ENCODE results near the gene STN1. TPM values are rescaled to one million over a fixed set of nuclear protein-coding genes. Genes with fewer than 3 reads are reported as not detected.

The STN1 gene
- total and polyA plus RNA-seq, 2 of the 8 experiments (the other 6 are each of a cell fraction or from before 2014, with no cell fraction given), result 10.1 to 12.4 TPM

DNA sequence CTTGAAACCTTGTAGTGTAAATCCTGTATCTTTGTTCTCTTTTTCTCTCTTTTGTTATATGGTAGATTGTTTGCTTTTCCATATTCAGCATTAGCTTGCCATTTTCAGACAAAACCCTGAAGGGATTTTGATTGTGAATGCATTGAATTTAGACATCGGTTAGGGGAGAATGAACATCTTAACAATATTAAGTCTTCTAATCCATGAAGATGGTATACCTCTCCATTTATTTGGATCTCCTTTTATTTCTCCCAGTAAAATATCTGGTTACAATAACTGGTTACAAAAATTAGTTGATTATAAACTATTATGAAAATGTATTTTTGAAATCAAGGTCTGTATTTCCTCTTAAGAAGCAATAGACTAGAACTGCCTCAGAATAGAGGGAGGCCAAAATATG lies 36.6 kb upstream of the STN1 start (continued):
- TF ChIP-seq, protein P1, sequence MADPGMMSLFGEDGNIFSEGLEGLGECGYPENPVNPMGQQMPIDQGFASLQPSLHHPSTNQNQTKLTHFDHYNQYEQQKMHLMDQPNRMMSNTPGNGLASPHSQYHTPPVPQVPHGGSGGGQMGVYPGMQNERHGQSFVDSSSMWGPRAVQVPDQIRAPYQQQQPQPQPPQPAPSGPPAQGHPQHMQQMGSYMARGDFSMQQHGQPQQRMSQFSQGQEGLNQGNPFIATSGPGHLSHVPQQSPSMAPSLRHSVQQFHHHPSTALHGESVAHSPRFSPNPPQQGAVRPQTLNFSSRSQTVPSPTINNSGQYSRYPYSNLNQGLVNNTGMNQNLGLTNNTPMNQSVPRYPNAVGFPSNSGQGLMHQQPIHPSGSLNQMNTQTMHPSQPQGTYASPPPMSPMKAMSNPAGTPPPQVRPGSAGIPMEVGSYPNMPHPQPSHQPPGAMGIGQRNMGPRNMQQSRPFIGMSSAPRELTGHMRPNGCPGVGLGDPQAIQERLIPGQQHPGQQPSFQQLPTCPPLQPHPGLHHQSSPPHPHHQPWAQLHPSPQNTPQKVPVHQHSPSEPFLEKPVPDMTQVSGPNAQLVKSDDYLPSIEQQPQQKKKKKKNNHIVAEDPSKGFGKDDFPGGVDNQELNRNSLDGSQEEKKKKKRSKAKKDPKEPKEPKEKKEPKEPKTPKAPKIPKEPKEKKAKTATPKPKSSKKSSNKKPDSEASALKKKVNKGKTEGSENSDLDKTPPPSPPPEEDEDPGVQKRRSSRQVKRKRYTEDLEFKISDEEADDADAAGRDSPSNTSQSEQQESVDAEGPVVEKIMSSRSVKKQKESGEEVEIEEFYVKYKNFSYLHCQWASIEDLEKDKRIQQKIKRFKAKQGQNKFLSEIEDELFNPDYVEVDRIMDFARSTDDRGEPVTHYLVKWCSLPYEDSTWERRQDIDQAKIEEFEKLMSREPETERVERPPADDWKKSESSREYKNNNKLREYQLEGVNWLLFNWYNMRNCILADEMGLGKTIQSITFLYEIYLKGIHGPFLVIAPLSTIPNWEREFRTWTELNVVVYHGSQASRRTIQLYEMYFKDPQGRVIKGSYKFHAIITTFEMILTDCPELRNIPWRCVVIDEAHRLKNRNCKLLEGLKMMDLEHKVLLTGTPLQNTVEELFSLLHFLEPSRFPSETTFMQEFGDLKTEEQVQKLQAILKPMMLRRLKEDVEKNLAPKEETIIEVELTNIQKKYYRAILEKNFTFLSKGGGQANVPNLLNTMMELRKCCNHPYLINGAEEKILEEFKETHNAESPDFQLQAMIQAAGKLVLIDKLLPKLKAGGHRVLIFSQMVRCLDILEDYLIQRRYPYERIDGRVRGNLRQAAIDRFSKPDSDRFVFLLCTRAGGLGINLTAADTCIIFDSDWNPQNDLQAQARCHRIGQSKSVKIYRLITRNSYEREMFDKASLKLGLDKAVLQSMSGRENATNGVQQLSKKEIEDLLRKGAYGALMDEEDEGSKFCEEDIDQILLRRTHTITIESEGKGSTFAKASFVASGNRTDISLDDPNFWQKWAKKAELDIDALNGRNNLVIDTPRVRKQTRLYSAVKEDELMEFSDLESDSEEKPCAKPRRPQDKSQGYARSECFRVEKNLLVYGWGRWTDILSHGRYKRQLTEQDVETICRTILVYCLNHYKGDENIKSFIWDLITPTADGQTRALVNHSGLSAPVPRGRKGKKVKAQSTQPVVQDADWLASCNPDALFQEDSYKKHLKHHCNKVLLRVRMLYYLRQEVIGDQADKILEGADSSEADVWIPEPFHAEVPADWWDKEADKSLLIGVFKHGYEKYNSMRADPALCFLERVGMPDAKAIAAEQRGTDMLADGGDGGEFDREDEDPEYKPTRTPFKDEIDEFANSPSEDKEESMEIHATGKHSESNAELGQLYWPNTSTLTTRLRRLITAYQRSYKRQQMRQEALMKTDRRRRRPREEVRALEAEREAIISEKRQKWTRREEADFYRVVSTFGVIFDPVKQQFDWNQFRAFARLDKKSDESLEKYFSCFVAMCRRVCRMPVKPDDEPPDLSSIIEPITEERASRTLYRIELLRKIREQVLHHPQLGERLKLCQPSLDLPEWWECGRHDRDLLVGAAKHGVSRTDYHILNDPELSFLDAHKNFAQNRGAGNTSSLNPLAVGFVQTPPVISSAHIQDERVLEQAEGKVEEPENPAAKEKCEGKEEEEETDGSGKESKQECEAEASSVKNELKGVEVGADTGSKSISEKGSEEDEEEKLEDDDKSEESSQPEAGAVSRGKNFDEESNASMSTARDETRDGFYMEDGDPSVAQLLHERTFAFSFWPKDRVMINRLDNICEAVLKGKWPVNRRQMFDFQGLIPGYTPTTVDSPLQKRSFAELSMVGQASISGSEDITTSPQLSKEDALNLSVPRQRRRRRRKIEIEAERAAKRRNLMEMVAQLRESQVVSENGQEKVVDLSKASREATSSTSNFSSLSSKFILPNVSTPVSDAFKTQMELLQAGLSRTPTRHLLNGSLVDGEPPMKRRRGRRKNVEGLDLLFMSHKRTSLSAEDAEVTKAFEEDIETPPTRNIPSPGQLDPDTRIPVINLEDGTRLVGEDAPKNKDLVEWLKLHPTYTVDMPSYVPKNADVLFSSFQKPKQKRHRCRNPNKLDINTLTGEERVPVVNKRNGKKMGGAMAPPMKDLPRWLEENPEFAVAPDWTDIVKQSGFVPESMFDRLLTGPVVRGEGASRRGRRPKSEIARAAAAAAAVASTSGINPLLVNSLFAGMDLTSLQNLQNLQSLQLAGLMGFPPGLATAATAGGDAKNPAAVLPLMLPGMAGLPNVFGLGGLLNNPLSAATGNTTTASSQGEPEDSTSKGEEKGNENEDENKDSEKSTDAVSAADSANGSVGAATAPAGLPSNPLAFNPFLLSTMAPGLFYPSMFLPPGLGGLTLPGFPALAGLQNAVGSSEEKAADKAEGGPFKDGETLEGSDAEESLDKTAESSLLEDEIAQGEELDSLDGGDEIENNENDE (IDR thresholded peaks at IDR 0.05; ENCODE audit: insufficient replicate concordance, low read length), result no peak
- no peak for TF ChIP-seq PHF8 (conservative IDR thresholded peaks at IDR 0.05; ENCODE audit: low read depth, low read length)
- TF ChIP-seq, protein P2, sequence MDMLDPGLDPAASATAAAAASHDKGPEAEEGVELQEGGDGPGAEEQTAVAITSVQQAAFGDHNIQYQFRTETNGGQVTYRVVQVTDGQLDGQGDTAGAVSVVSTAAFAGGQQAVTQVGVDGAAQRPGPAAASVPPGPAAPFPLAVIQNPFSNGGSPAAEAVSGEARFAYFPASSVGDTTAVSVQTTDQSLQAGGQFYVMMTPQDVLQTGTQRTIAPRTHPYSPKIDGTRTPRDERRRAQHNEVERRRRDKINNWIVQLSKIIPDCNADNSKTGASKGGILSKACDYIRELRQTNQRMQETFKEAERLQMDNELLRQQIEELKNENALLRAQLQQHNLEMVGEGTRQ (IDR thresholded peaks at IDR 0.05; ENCODE audit: low read length), result no peak
- TF ChIP-seq, protein P3, sequence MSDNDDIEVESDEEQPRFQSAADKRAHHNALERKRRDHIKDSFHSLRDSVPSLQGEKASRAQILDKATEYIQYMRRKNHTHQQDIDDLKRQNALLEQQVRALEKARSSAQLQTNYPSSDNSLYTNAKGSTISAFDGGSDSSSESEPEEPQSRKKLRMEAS (IDR thresholded peaks at IDR 0.05), result no peak

Data from H1 (cell line).